ENCODE measurements around the gene DHX8. TPM values are rescaled to one million over a fixed set of nuclear protein-coding genes. Genes with fewer than 3 reads are reported as not detected.

The DHX8 gene
- total RNA-seq, 1 donor: 31.0 TPM

DNA sequence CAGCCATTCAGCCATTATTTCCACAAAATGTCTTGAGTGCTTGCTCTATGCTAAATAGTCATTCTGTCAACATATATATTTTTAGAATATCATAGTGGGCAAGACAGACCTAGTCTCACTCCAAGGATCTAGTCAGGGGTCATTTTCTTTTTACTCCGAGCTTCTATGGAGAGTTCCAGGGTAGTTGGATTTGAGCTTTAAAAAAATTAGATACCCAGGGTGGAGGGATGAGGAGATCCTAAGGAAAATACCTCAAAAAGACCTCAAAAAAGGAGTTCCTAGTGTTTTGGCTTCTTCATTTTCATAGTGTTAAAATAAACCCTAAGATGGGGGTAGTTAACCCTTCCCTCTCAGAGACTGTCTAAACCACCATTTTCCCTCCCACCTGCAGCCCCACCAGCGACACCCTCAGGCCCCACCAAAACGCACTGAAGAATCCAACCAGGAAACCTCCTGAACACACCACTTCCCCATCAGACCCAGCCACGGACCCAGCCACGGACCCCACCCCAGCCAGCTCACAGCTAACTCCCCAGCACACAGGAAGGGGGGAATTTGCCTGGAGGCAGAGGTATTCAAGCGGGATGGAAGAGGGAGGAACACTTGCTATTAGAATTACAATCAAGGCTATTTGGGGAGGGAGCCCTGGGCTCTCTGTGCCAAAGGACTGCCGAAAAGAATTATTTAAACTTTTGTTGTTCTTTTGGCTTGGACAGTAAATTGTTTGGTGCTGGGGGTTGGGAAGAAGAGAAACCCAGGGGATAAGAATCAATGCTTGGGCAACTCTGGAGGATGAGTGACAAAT lies 60.2 kb downstream of the DHX8 start:
- peak in 2 of 3 donors; percentile 26 to 38 for DNase-seq (ENCODE audit: low read depth in 2 of 3, low spot score in 2 of 3)

DNA sequence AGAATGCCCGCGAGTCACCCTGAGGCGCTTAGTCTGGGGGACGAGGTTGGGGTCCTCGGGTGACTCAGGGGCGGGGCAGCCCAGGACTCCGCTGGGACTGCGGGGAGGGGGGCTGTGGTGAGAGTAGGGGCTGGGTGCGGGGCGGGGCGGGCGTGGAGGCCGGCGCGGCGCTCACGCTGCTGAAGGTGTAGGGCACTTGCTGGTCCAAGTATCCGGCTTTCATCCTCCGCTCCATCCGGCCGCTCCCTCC lies 61.5 kb downstream of the DHX8 start:
- DNase-seq (ENCODE audit: low read depth in 2 of 3, low spot score in 2 of 3): peak in 1 of 3 donors; percentile 22

DNA sequence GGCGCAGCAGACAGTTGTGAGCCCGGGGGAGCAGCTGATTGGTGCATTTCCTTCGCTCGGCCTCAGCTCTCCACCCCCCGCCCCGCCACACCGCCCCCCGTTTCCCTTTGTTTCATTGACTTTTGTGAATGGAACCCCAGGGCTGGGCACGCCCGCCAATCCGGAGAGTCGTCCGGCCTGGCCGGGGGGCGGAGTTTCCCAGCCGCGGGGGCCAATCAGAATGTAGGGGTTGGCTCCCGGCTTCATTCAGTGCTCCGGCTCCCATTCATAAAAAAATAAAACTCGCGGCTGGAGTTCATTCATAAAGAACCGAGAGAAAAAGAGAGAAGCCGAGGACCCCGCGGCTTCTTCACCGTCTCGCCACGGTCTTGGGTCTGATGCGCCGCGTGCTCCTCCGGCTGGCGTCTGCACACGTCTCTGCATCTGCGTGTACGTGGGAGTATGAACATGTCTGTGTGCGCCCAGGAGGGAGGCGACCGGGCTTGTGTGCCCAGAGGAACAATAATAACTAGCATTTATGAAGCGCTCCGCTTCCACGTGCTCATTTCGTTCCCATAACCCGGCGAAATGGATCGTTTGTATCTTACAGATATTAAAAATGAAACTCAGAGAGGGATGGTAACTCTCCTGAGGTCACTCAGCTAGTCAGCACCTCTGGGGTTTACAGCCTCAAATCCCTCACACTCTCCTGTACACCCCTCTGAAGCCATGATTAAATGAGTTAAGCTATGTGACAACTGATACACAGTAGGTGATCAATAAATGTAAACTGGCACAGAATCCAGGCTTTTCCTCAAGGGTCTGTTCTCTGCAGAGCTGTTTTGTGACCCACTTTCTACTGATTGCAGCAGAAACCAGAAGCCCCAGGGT lies 62.8 kb downstream of the DHX8 start, which contains the start of gene ETV4:
TSS of gene ETV4 (minus strand) at position 22 of the 870 bp plus-strand sequence. CDS start 723 bp downstream, outside the sequence.
- DNase-seq (ENCODE audit: low read depth in 2 of 3, low spot score in 2 of 3): peak; percentile 53 to 94 (median 89)

DNA sequence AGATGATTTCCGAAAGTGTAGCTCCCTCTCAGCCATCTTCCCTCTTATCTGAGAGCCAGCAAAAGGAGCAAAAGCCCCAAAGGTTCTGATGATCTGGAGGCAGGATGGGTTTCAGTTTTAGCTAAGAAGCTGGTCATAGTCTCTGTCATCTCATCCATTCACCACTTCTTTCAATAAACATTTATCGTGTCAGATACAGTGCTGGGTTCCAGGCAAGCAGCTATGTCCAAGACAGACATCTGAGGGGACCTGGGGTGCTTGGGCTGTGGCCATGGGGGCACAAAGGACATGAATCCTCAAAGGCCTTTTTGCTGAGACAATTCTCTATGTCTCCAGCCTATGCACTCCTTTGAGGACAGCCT lies 63.4 kb downstream of the DHX8 start:
- DNase-seq (ENCODE audit: low read depth in 2 of 3, low spot score in 2 of 3): no peak

DNA sequence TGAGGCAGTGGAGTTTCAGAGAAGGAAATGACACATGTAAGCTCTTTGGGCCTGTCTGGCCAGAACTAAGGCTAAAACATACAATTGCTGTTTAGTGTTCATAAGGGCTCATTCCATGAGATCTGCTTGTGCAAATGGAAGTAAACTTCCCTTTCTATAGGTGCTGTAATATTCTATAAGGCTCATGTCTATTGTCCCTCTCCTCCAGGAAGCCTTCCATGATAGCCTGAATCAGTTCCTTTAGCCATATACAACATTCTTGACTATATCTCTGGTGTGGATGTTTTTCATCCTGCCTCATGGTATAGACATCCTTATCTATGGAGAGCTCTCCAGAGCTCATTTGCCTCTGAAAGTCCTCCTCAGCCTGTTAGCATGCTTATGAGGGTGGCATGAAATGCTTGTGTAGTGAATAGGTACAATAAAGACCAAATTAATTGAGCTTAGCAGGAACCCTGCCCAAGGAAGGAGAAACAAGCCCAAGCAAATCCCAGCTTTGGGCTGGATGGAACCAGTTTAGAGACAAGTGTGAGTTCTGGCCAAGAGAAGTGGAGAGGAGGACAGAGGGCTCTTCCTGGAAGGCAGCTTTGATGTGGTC lies 64.0 kb downstream of the DHX8 start:
- DNase-seq (ENCODE audit: low read depth in 2 of 3, low spot score in 2 of 3): no peak

DNA sequence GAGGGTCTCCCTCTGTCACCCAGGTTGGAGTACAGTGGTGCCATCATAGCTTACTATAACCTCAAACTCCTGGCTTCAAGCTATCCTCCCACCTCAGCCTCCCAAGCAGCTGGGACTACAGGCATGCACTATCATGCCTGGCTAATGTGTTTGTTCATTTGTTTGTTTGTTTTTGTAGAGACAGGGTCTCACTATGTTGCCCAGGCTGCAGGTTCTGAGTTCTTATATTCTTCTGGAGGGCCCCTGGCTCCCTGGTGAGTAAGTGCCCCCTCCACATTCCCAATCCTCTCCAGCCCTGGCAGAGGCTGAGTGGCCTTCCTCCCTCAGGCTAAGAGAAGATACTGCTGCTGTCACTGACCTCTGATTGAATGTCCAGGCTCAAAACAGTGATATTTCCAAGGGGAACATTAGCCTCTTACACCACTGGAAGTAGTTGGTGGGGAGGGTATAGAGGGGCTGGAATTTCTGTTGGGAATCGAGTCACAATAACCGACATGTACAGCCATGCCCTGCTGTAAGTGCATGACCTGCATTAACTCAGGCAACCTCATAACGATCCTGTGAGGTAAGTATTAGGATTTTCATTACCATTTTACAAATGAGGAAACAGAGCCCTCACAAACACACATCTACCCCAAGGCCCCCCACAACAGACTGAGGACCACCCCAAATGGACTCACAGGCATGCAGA lies 65.1 kb downstream of the DHX8 start:
- no peak for DNase-seq (ENCODE audit: low read depth in 2 of 3, low spot score in 2 of 3)

DNA sequence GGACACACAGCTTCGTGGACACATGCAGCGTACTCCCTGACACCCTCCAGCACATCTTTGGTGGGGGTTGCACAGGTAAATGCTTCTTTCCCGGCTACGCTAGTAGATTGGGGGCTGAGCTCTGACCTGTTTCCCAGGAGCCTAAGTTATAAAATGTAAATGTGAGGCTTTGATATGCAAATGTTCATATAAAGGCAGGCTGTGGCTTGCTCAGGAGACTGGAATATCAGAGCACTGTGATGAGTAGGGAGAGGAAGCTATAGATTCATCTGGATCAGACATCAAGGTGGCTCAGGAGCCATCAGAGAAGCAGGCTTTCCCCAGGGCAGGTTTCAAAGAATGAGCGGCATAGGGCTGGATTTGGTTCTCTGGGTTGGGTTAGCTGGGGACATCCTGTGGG lies 65.7 kb downstream of the DHX8 start:
- no peak for DNase-seq (ENCODE audit: low read depth in 2 of 3, low spot score in 2 of 3)

DNA sequence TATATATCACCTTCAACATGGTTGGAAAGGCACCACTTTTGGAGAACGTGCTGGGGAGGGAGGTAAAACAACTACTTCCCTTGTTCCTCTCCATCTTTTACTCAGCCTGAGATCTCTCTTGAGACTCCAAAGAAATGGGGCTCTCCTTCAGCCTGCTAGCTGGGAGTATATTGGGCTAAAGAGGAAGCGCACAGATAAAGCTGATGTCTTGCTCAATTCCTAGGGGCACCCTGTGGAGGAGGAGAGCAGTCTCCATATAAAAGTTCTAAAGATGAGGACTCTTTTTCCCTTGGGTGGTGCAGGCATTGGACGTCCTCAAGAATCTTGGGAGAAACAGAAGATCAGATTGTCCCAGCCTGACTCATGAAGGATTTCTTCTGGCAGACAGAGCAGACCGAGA lies 67.0 kb downstream of the DHX8 start:
- no peak for DNase-seq (ENCODE audit: low read depth in 2 of 3, low spot score in 2 of 3)

DNA sequence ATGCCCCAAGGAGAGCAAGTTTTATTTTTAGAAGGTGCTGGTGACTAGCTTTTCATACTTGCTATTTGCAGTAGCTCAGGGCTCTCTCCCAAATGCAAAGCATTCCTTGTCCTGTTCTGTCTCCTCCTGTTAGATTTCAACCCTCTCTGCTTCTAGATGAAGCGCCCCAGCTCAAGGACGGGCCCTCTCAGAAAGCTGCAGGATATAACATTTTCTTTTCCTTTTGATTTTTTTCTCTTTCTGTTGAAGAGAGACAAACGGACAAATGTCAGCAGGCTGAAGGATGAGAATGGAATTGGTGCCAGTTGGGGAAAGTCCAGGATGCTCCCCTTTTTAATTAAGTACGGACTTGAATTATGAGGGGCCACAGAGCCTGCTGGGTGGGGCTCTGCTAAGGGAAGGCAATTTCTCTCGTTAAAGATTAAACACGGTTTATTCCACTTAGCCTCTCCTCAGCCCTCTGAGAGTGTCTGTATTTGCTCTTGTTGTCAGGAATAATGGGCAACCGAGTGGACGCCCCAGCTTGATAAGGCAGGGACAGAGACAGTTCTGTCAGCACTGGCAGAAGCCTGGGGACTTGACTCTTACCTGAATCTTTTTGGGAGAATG lies 68.6 kb downstream of the DHX8 start:
- no peak for DNase-seq (ENCODE audit: low read depth in 2 of 3, low spot score in 2 of 3)

DNA sequence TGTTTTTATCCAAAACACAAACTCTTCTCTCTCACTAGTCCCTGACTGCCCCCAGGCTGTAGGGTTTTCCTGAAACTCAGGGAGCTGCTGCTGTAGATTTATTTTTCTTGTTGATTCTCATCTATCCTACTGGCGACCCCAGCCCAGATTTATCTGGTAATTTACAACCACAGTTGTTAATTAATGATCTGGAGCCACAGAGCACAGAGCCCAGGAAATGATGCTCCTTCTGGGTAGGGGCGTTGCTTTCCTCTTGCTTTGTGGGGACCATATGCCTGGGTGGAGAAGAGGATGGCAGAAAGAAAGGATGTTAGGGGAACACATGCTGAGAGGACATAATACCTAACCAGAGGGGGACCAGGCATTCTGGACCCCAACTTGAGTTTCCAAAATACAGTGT lies 69.8 kb downstream of the DHX8 start:
- DNase-seq (ENCODE audit: low read depth in 2 of 3, low spot score in 2 of 3): no peak

DNA sequence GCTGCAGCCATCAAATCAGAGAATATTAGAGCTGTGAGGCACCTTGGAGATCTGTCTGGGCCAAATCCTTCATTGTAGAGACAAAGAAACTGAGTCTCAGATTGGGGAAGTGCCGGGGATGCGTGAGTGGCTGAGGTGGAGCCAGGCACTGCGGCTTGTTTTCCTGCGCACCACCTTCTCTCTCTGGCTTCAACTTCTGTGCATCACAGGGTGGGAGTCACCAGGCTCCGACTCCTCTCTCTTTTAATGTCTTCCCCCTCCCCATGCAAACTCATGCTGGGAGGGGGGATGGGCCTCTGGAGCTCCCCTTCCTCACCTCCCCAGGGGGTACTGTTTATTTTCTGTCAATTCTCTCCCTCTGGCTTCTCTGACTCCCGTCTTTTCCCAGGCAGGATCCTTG lies 71.1 kb downstream of the DHX8 start:
- no peak for DNase-seq (ENCODE audit: low read depth in 2 of 3, low spot score in 2 of 3)

DNA sequence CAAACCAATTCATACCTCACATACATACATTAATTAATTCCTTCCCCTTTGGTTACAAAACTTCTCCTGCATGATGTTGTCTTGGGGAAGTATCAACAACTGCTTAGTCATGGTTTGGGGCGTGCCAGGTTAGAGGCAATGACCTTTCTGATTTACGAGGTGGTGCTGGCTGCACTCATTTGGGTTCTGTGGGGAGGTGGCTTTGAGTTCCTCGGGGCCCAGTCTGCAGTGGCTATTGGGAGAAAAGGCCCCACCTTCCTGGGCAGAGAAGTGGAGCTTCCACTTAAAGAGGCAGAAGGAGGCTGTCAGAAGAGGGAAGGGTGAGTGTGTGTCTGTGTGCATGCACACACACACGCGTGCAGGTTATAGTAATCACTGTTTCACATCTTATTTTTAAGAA lies 72.5 kb downstream of the DHX8 start:
- DNase-seq (ENCODE audit: low read depth in 2 of 3, low spot score in 2 of 3): peak in 2 of 3 donors; percentile 89 to 92

DNA sequence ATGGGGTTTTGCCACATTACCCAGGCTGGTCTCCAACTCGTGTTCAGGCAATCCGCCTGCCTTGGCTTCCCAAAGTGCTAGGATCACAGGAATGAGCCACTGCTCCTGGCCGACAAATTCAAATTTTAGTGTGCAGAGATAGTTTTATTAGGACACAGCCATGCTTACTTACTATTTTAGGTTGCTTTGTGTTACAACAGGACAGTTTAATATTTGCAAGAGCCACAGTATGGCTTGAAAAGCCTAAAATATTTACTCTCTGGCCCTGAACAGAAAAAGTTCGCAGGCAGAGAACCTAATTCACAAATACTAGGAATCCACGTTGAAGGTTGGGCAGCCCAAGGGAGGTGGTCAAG lies 75.0 kb downstream of the DHX8 start:
- DNase-seq (ENCODE audit: low read depth in 2 of 3, low spot score in 2 of 3): no peak

DNA sequence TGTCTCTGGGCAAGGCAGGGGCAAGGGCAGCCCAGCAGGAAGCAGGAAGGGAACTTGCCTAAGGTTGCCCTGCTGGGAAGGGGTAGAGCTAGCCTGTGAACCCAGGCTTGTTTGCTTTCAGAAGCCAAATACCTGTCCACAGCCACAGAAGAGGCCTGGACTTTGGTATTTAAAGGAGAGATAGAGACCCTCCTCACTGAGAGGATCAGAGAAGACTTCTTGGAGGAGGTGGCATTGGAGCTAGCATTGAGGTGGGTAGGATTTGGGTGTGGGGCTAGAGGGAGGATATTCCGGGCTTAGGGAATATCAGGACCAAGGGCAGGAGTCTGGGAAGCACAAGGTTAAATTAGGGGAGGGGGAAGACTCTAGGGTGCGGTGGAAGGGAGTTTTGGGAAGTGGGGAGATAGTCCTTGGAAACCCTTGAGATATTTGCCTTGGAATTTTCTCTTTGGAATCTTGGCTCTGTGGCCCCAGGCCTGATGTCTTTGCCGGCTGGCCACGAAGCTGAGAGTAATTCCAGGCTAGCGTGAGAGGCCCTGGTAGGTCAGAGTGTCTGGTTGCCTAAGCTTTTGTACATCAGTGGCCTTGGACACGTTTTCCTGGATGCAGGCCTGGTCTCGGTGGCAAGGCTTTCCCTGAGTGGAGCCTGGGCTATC lies 75.5 kb downstream of the DHX8 start:
- DNase-seq (ENCODE audit: low read depth in 2 of 3, low spot score in 2 of 3): no peak

DNA sequence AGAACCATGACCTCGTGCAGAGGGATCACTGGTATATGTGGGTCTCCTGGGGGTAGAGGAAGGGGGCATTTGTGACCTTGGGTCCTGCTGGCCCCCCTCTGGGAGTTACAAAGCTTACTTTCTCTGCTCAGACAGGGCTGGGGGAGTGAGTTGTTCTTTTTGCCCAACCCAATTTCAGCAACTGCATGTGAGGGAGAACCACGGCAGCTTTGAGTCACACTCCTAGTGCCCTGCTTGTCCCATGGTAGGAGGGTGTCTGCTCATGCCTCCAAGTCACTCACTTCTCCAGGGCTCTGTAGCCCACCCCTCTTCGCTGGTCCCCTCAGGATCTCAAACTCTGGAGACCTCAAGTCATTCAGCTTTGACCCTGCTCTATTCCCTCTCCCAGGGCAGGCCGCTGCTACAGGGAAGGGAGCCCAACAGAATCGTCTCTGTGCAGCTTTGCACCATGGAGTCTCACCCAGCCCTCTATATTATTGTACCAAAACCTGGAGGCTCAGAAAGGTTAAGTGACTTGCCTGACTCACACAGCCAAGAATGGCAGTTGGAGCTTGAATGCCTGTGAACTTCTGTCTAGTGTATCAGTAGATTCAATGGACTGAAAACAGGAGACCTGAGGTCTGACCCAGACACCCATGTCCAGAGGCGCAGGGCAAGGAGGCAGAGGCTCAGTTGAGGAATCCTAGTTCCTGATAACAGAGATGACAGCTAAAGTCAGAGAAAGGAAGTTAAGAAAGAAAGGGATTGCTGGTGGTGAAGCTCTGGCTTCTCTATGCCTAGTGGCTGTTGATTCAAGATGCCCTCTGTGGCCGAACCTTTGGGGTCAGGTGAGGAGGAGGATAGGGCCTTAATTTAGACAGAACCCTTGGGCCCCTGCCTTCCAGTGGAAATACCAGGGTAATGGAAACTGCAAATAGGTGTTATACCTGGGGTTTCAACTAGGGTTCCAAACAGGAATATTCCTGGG lies 77.0 kb downstream of the DHX8 start:
- no peak for DNase-seq (ENCODE audit: low read depth in 2 of 3, low spot score in 2 of 3)

DNA sequence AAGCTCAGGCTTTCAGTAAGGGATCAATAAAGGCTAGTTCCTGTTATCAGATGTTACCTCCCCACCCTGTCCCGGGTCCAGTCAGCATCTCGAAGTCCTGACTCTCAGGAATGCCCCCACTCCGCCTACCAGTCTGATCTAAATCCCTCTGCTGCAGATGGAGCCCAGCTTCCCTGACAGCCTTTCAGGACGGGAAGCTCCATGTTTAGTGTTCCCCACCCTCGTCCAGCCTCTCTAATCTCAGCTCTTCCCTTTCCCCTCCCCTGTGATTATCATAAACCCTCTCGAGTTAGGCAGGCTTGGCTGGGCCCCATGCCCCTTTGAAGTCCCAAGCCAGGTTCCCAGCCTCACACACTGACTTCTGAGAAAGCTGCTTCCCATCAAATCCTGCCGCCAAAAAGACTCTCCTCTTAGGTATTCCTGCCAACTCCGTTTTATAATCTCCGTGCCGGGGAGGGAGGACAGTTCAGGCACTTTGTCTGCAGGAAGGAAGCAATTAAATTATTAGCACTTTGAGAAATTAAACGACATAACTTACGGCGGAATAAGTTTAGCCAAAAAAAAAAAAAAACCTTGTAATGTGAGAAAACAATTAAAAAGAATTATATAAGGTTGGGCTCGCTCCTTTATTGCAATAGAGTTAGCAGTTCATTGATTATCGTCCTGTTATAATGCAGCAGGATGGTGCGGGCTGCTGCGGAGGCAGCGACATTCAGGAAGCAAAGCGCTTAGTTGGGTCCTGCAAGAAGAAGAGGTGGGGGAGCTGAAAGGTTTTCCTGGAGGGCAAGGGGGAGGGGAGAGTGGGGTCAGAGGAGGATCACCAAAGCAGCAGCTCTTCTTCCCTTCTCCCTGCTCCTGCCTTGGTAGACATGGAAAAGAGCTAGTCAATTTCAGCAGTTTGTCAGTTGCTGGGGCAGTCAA lies 79.2 kb downstream of the DHX8 start:
- no peak for DNase-seq (ENCODE audit: low read depth in 2 of 3, low spot score in 2 of 3)

DNA sequence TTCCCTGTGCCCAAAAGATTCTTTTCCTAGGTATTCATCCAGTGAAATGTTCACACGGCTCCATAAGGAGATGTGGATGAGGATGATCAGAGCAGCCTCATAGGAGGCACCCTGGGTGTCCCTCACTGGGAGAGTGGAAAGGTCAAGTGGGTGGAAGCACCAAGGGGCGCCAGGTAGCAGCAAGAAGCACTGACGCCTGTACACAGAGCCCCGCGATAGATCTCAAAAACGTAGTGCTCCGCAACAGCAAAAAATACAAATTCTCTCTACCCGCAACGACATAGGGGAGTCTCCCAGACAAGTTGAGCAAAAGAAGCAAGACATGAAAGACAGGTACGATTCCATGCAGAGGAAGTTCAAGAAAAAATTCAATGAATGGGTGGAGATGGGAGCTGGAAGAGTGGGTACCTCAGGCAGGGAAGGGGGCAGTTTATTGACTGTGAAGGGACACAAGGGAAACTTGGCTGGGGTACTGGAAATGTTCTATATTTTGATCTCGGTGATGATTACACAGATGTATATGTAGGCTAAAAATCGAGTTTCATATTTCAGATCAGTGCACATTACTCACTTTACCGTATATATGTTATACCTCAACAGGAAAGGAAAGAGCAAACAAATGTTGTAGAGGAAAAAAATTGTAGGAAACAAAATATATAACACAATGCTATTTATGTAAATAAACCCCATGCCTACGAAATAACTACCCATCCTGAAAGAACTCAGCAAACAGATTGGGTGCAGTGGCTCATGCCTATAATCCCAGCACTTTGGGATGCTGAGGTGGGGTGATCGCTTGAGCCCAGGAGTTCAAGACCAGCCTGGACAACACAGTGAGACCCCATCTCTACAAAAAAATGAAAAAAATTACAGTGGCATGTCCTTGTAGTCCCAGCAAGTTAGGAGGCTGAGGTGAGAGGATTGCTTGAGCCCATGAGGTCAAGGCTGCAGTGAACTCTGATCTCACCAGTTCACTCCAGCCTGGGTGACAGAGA lies 80.1 kb downstream of the DHX8 start:
- DNase-seq (ENCODE audit: low read depth in 2 of 3, low spot score in 2 of 3): no peak

Measured in hematopoietic multipotent progenitor cell (in vitro differentiated cells).